ENCODE measurements around the gene TIE1. TPM values are rescaled to one million over a fixed set of nuclear protein-coding genes. Genes with fewer than 3 reads are reported as not detected.
A peak's percentile ranks its signal among the peaks of the same experiment; 100 is the strongest.

Gene TIE1
- total and polyA plus RNA-seq, 9 donors, result 6.4 to 29.3 (median 11.5) TPM

DNA sequence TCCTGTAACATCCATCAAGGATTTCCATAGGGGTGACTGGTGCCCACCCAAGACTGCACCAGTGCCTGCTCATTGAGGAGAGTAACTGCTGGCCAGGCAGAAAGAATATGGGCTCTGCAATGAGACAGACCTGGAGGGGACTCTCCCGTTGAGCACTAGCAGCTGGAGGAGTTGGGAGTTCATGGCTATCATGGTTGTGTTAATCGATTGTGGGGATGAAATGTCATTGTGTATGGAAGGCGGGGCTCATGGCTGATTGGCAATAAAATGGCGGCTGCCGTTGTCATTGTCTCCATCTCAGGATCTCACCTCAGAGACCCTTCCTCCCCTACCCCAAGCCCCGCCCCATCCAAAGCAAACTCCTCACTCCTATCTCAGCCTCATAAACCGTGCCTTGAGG lies 27.1 kb upstream of the TIE1 start:
- H3K4me3 ChIP-seq, result no peak overlapping the region
- whole genome bisulfite sequencing, 3 donors, result 92 to 98% (median 92%) methylated on average over 7 of the region's 7 CpGs
- TF ChIP-seq CTCF (IDR thresholded peaks at IDR 0.05), result no peak
- no peak for TF ChIP-seq POLR2A (IDR thresholded peaks at IDR 0.05)
- TF ChIP-seq EP300 (IDR thresholded peaks at IDR 0.05), result no peak
- intact Hi-C loops (cut with DNase I), result no loop called here
- H3K36me3 ChIP-seq, result no peaks in the 10 kb centered on the region
- no peaks in the 10 kb centered on the region for H3K9me3 ChIP-seq
- peak in 2 of 5 donors; percentile 2 to 19 for DNase-seq
- no peak overlapping the region for H3K27ac ChIP-seq
- H3K4me1 ChIP-seq (ENCODE audit: insufficient read depth), result peaks cover 3% of the 10 kb centered on the region
- no peaks in the 10 kb centered on the region for H3K27me3 ChIP-seq

GRCh38 chr1:43274125-43274803 lies 26.5 kb upstream of the TIE1 start:
- Histone ChIP-seq H3K36me3 (no peaks in the 10 kb centered on the region), H3K4me3 (no peak overlapping the region), H3K9me3 (no peaks in the 10 kb centered on the region), H3K4me1 (ENCODE audit: insufficient read depth) (peaks cover 3% of the 10 kb centered on the region), H3K27me3 (no peaks in the 10 kb centered on the region), H3K27ac (peak overlapping the region in 1 of 2 donors; percentile 32)
- intact Hi-C loops (cut with DNase I), result no loop called here
- TF ChIP-seq POLR2A (IDR thresholded peaks at IDR 0.05) (no peak), EP300 (IDR thresholded peaks at IDR 0.05) (no peak), CTCF (IDR thresholded peaks at IDR 0.05) (no peak)
- WGBS, 3 donors, result 35 to 37% (median 36%) methylated on average over 11 of the region's 11 CpGs
- DNase-seq, result peak in 2 of 5 donors; percentile 13 to 45

- Histone ChIP-seq H3K36me3 (no peaks in the 10 kb centered on the region), H3K4me1 (ENCODE audit: insufficient read depth) (peaks cover 3% of the 10 kb centered on the region), H3K4me3 (no peak overlapping the region), H3K27ac (no peak overlapping the region), H3K27me3 (no peaks in the 10 kb centered on the region), H3K9me3 (no peaks in the 10 kb centered on the region)
- DNase-seq, result peak in 1 of 5 donors; percentile 28
- no peak for TF ChIP-seq POLR2A (IDR thresholded peaks at IDR 0.05)
- TF ChIP-seq EP300 (IDR thresholded peaks at IDR 0.05), result no peak
- TF ChIP-seq CTCF (IDR thresholded peaks at IDR 0.05), result no peak
- 70 to 83% (median 71%) methylated on average over 8 of the region's 8 CpGs for WGBS, 3 donors
- intact Hi-C loops (cut with DNase I), result no loop called here
These were observed 26.0 kb upstream of the TIE1 start for GRCh38 chr1:43274804-43275180.

- H3K9me3 ChIP-seq, result no peaks in the 10 kb centered on the region
- H3K36me3 ChIP-seq, result no peaks in the 10 kb centered on the region
- H3K27me3 ChIP-seq, result no peaks in the 10 kb centered on the region
- peaks cover 3% of the 10 kb centered on the region for H3K4me1 ChIP-seq (ENCODE audit: insufficient read depth)
- intact Hi-C loops (cut with DNase I), result no loop called here
- H3K27ac ChIP-seq, result no peak overlapping the region
- peak in 2 of 5 donors; percentile 6 for DNase-seq
- no peak overlapping the region for H3K4me3 ChIP-seq
- 72 to 81% (median 80%) methylated on average over 12 of the region's 12 CpGs for WGBS, 3 donors
- no peak for TF ChIP-seq EP300 (IDR thresholded peaks at IDR 0.05)
- TF ChIP-seq CTCF (IDR thresholded peaks at IDR 0.05), result no peak
- TF ChIP-seq POLR2A (IDR thresholded peaks at IDR 0.05), result no peak
These were observed 24.8 kb upstream of the TIE1 start for GRCh38 chr1:43275826-43276620.

All from ovary (tissue), 9 donors.